GM23338 (cell line): ENCODE results near the gene DNAH9. TPM values are rescaled to one million over a fixed set of nuclear protein-coding genes. Genes with fewer than 3 reads are reported as not detected.

Experiments
- ATAC-seq: fragments of 200-7000 bp; cut with Tn5 transposase; 3 replicates; pipeline ENCODE4 v1.9.1; 2020
- DNase-seq: peaks from one replicate; pipeline ENCODE4 v3.0.0-alpha.2; 2015; ENCODE audit warnings: low spot score
- H2AFZ ChIP-seq: fragments of 200-600 bp; sonication (generic); 2 replicates; pipeline ENCODE4 v1.8.0; 2016; ENCODE audit warnings: antibody characterized with exemption, mild to moderate bottlenecking, moderate library complexity
- H3F3A ChIP-seq: fragments of 200-600 bp; sonication (generic); replicated peaks from 2 replicates; pipeline ENCODE4 v1.8.0; 2017; ENCODE audit warnings: antibody characterized with exemption, mixed run types, low read depth
- H3K27ac ChIP-seq: fragments of 200-600 bp; sonication (generic); 2 replicates; pipeline ENCODE4 v1.6.1; 2016; ENCODE audit warnings: low read depth
- H3K27me3 ChIP-seq: fragments of 200-600 bp; sonication (generic); 2 replicates; pipeline ENCODE4 v1.8.0; 2016; ENCODE audit warnings: mild to moderate bottlenecking, mixed run types, moderate library complexity; ENCODE audit not compliant: insufficient read depth
- H3K36me3 ChIP-seq: fragments of 200-600 bp; sonication (generic); 2 replicates; pipeline ENCODE4 v1.8.0; 2016; ENCODE audit warnings: mild to moderate bottlenecking; ENCODE audit not compliant: insufficient read depth
- H3K4me1 ChIP-seq: fragments of 200-600 bp; sonication (generic); 2 replicates; pipeline ENCODE4 v1.8.0; 2016; ENCODE audit warnings: mild to moderate bottlenecking, moderate library complexity; ENCODE audit not compliant: insufficient read depth
- H3K4me2 ChIP-seq: fragments of 200-600 bp; sonication (generic); 2 replicates; pipeline ENCODE4 v1.7.1; 2017; ENCODE audit warnings: mixed run types
- H3K4me3 ChIP-seq: fragments of 200-600 bp; sonication (generic); 2 replicates; pipeline ENCODE4 v1.6.1; 2016; ENCODE audit warnings: mixed run types
- H3K79me2 ChIP-seq: fragments of 200-600 bp; sonication (generic); replicated peaks from 2 replicates; pipeline ENCODE4 v1.8.0; 2017; ENCODE audit warnings: mild to moderate bottlenecking; ENCODE audit not compliant: insufficient read depth
- H3K9me2 ChIP-seq: fragments of 200-600 bp; sonication (generic); 2 replicates; pipeline ENCODE4 v1.8.0; 2017; ENCODE audit not compliant: insufficient read depth
- H4K20me1 ChIP-seq: fragments of 200-600 bp; sonication (generic); replicated peaks from 2 replicates; pipeline ENCODE4 v1.8.0; 2017; ENCODE audit warnings: mild to moderate bottlenecking; ENCODE audit not compliant: insufficient read depth
- H3K27ac Mint-ChIP-seq: 2 replicates; pipeline ENCODE4 v1.8.0; 2020; ENCODE audit warnings: inconsistent platforms, mild to moderate bottlenecking, moderate library complexity, mixed read lengths
- H3K27me3 Mint-ChIP-seq: 3 replicates; pipeline ENCODE4 v1.8.0; 2022; ENCODE audit warnings: low read depth, mild to moderate bottlenecking, moderate library complexity, mixed read lengths, inconsistent platforms; ENCODE audit not compliant: insufficient read depth, poor library complexity
- H3K36me3 Mint-ChIP-seq: 3 replicates; pipeline ENCODE4 v1.8.0; 2021; ENCODE audit warnings: low read depth, mild to moderate bottlenecking, inconsistent platforms, moderate library complexity, mixed read lengths
- H3K4me1 Mint-ChIP-seq: 3 replicates; pipeline ENCODE4 v1.8.0; 2020; ENCODE audit warnings: mild to moderate bottlenecking, inconsistent platforms, mixed read lengths
- H3K4me3 Mint-ChIP-seq: 3 replicates; pipeline ENCODE4 v1.8.0; 2021; ENCODE audit warnings: moderate library complexity, mild to moderate bottlenecking, inconsistent platforms, mixed read lengths
- H3K9me3 Mint-ChIP-seq: 3 replicates; pipeline ENCODE4 v1.8.0; 2020; ENCODE audit warnings: moderate library complexity, mild to moderate bottlenecking, inconsistent platforms, mixed read lengths
- CREB1 ChIP-seq: fragments of 250-450 bp; sonication (Bioruptor Pico); IDR thresholded peaks from 2 replicates; pipeline ENCODE4 v1.5.0; 2020; ENCODE audit warnings: low read depth, mild to moderate bottlenecking, moderate library complexity
- ETS1 ChIP-seq: IDR thresholded peaks from 2 replicates; pipeline ENCODE4 v1.6.1; 2016; ENCODE audit warnings: antibody characterized with exemption
- EZH2phosphoT487 ChIP-seq: fragments of 200-600 bp; sonication (generic); IDR thresholded peaks from one replicate; pipeline ENCODE4 v1.8.1; 2018; ENCODE audit warnings: antibody characterized with exemption; ENCODE audit not compliant: unreplicated experiment
- JUNB ChIP-seq: IDR thresholded peaks from one replicate; pipeline ENCODE4 v1.6.1; 2016; ENCODE audit warnings: antibody characterized with exemption; ENCODE audit not compliant: unreplicated experiment
- POLR2AphosphoS5 ChIP-seq: IDR thresholded peaks from 2 replicates; pipeline ENCODE4 v1.6.1; 2016; ENCODE audit warnings: antibody characterized with exemption, low read depth
- REST ChIP-seq: IDR thresholded peaks from one replicate; pipeline ENCODE4 v1.6.1; 2018; ENCODE audit warnings: antibody characterized with exemption; ENCODE audit not compliant: unreplicated experiment
- STAT1 ChIP-seq: IDR thresholded peaks from one replicate; pipeline ENCODE4 v1.6.1; 2016; ENCODE audit warnings: antibody characterized with exemption; ENCODE audit not compliant: unreplicated experiment
- ZNF462 ChIP-seq: fragments of 250-450 bp; sonication (Bioruptor Pico); IDR thresholded peaks from 2 replicates; pipeline ENCODE4 v1.5.0; 2020; ENCODE audit warnings: mild to moderate bottlenecking, moderate library complexity
- polyA plus RNA-seq: library from polyadenylated mRNA; unstranded; fragments of >200 nt; fragmentation: Nextera tagmentation; extraction: Ambion mirVana; gene quantifications from 2 replicates; pipeline ENCODE4 v1.2.1, GENCODE V29; 2016
- total RNA-seq: library from RNA; depleted of rRNA; stranded (reverse); fragments of >200 nt; shearing (Covaris generic); gene quantifications from 2 replicates; pipeline ENCODE4 v1.2.3, GENCODE V29; 2014

Gene DNAH9
- total and polyA plus RNA-seq, 2 experiments from 2014 or later, result not detected

- H3F3A ChIP-seq, result no peaks in the 10 kb centered on the region
- DNase-seq (no peak), ATAC-seq (no peak)
- no peaks in the 10 kb centered on the region for H3K4me1 ChIP-seq
- H3K36me3 ChIP-seq, result peaks cover 4% of the 10 kb centered on the region; the same call in 1 of the 2 replicates
- H3K4me2 ChIP-seq, result no peak overlapping the region
- H2AFZ ChIP-seq, result no peak overlapping the region
- Mint-ChIP-seq H3K4me1 (no peaks in the 10 kb centered on the region), H3K27ac (no peak overlapping the region), H3K36me3 (peaks cover 18% of the 10 kb centered on the region), H3K9me3 (peaks cover 20% of the 10 kb centered on the region), H3K4me3 (no peak overlapping the region), H3K27me3 (peaks cover 2% of the 10 kb centered on the region)
- H3K27me3 ChIP-seq, result no peaks in the 10 kb centered on the region
- no peaks in the 10 kb centered on the region for H3K9me2 ChIP-seq
- no peaks in the 10 kb centered on the region for H4K20me1 ChIP-seq
- no peaks in the 10 kb centered on the region for H3K79me2 ChIP-seq
- TF ChIP-seq STAT1, result no peak
- TF ChIP-seq POLR2AphosphoS5, result no peak
- H3K27ac ChIP-seq, result no peak overlapping the region
- H3K4me3 ChIP-seq, result no peak overlapping the region
These were observed 205.1 kb downstream of the DNAH9 start for GRCh38 chr17:11803231-11803969.

- H3K9me3 Mint-ChIP-seq, result peaks cover 37% of the 10 kb centered on the region
- H3K9me2 ChIP-seq, result no peaks in the 10 kb centered on the region
- no peaks in the 10 kb centered on the region for H3K27me3 ChIP-seq
- H3K4me3 ChIP-seq, result no peak overlapping the region
- no peaks in the 10 kb centered on the region for H3F3A ChIP-seq
- H2AFZ ChIP-seq, result no peak overlapping the region
- H3K36me3 Mint-ChIP-seq, result peaks cover 22% of the 10 kb centered on the region
- H3K27me3 Mint-ChIP-seq, result peaks cover 2% of the 10 kb centered on the region
- no peaks in the 10 kb centered on the region for H3K79me2 ChIP-seq
- ATAC-seq (no peak), DNase-seq (no peak)
- no peaks in the 10 kb centered on the region for H3K4me1 Mint-ChIP-seq
- H3K27ac ChIP-seq, result no peak overlapping the region
- no peak overlapping the region for H3K4me2 ChIP-seq
- H3K36me3 ChIP-seq, result peaks cover 4% of the 10 kb centered on the region; the same call in 1 of the 2 replicates
- no peak overlapping the region for H3K27ac Mint-ChIP-seq
- no peaks in the 10 kb centered on the region for H3K4me1 ChIP-seq
- no peak overlapping the region for H3K4me3 Mint-ChIP-seq
- no peaks in the 10 kb centered on the region for H4K20me1 ChIP-seq
- no peak for TF ChIP-seq CREB1 (CRISPR knock-in tag)
- no peak for TF ChIP-seq POLR2AphosphoS5
- no peak for TF ChIP-seq EZH2phosphoT487
- no peak for TF ChIP-seq STAT1
- TF ChIP-seq REST, result no peak
- no peak for TF ChIP-seq ETS1
- TF ChIP-seq JUNB, result no peak
- no peak for TF ChIP-seq ZNF462 (CRISPR knock-in tag)
These were observed 206.9 kb downstream of the DNAH9 start for GRCh38 chr17:11805138-11805537.
